CD4-positive, alpha-beta memory T cell (primary cell): ENCODE data around the gene CXCL13. TPM values are rescaled to one million over a fixed set of nuclear protein-coding genes. Genes with fewer than 3 reads are reported as not detected.
A peak's percentile ranks its signal among the peaks of the same experiment; 100 is the strongest.

Experiments
- CTCF ChIA-PET: fragments of 350-600 bp; sonication (Branson Sonifier 250); formaldehyde crosslinking; loops from one replicate; lab custom pipeline; 2021; ENCODE audit warnings: inconsistent platforms; ENCODE audit not compliant: partially characterized antibody; lab: Charles Lee
- POLR2A ChIA-PET: fragments of 350-600 bp; sonication (Branson Sonifier 250); formaldehyde crosslinking; loops from one replicate; lab custom pipeline; 2021; ENCODE audit not compliant: partially characterized antibody; lab: Charles Lee
- DNase-seq, 5 donors: peaks; one replicate each; pipeline versions ENCODE4 v3.0.0 to v3.0.0-alpha.2; 2020 to 2022; ENCODE audit warnings: mixed read lengths in 1 of 5
- H3K27ac ChIP-seq: one replicate; pipeline ENCODE4 v1.7.0; 2013; ENCODE audit warnings: low read depth, low read length
- H3K27me3 ChIP-seq: 2 replicates; pipeline ENCODE4 v1.7.0; 2013; ENCODE audit warnings: mild to moderate bottlenecking, low read length, moderate library complexity; ENCODE audit not compliant: insufficient read depth
- H3K36me3 ChIP-seq: 2 replicates; pipeline ENCODE4 v1.7.0; 2013; ENCODE audit warnings: mild to moderate bottlenecking, low read length, moderate library complexity; ENCODE audit not compliant: insufficient read depth
- H3K4me1 ChIP-seq: 2 replicates; pipeline ENCODE4 v1.7.0; 2013; ENCODE audit warnings: mild to moderate bottlenecking, low read length, moderate library complexity; ENCODE audit not compliant: insufficient read depth
- H3K4me3 ChIP-seq, 2 donors: one replicate each; pipeline ENCODE4 v1.7.0; 2013; ENCODE audit warnings: low read length in 2 of 2, mild to moderate bottlenecking in 1 of 2
- H3K9me3 ChIP-seq, 2 donors: one replicate each; pipeline ENCODE4 v1.7.0; 2013; ENCODE audit warnings: low read length in 2 of 2, control low read depth in 1 of 2; ENCODE audit not compliant: control insufficient read depth in 1 of 2
- H3K27ac Mint-ChIP-seq, 7 donors: one replicate each; pipeline ENCODE4 v1.8.0; 2020 to 2021; ENCODE audit warnings: mixed read lengths in 7 of 7, mild to moderate bottlenecking in 6 of 7, inconsistent platforms in 3 of 7, moderate library complexity in 3 of 7
- H3K27me3 Mint-ChIP-seq, 2 donors: one replicate each; pipeline ENCODE4 v1.8.0; 2020 to 2021; ENCODE audit warnings: mixed read lengths in 2 of 2
- H3K36me3 Mint-ChIP-seq, 2 donors: one replicate each; pipeline ENCODE4 v1.8.0; 2020 to 2021; ENCODE audit warnings: mixed read lengths in 2 of 2, inconsistent platforms in 1 of 2, mild to moderate bottlenecking in 1 of 2
- H3K4me1 Mint-ChIP-seq, 4 donors: one replicate each; pipeline ENCODE4 v1.8.0; 2020 to 2021; ENCODE audit warnings: mixed read lengths in 4 of 4, mild to moderate bottlenecking in 1 of 4
- H3K4me3 Mint-ChIP-seq, 8 donors: one replicate each; pipeline ENCODE4 v1.8.0; 2020 to 2021; ENCODE audit warnings: mixed read lengths in 8 of 8, mild to moderate bottlenecking in 7 of 8, moderate library complexity in 6 of 8, inconsistent platforms in 3 of 8
- H3K9me3 Mint-ChIP-seq, 8 donors: one replicate each; pipeline ENCODE4 v1.8.0; 2020 to 2021; ENCODE audit warnings: mixed read lengths in 8 of 8, mild to moderate bottlenecking in 5 of 8, inconsistent platforms in 3 of 8, moderate library complexity in 1 of 8
- intact Hi-C: fragments of 100-400 bp; cut with micrococcal nuclease; formaldehyde crosslinking; loops from one replicate; pipeline ENCODE4 v1.15.1; 2023
- polyA plus RNA-seq, 2 donors: library from polyadenylated mRNA; unstranded; fragments of 300-500 nt; fragmentation: Illumina TruSeq; gene quantifications; one replicate each; pipeline ENCODE4 v1.2.3, GENCODE V29; 2021
- total RNA-seq, 2 experiments: library from RNA; stranded (reverse); gene quantifications; one replicate each; pipeline ENCODE4 v1.2.3, GENCODE V29; 2021

Gene CXCL13
- total and polyA plus RNA-seq, 4 experiments from 2014 or later, result 0.60 TPM; not detected in 3

GRCh38 chr4:77590482-77590881 lies 15.1 kb upstream of the CXCL13 start:
- H3K4me3 ChIP-seq, result no peak overlapping the region
- no peaks in the 10 kb centered on the region for H3K9me3 ChIP-seq
- intact Hi-C loops, result no loop called here
- no peaks in the 10 kb centered on the region for H3K36me3 ChIP-seq
- no peak overlapping the region for H3K27ac ChIP-seq
- H3K27me3 ChIP-seq, result peaks cover 2% of the 10 kb centered on the region
- no peaks in the 10 kb centered on the region for H3K36me3 Mint-ChIP-seq
- CTCF ChIA-PET, result no interaction called here
- no peak overlapping the region for H3K27ac Mint-ChIP-seq
- no peak overlapping the region for H3K4me3 Mint-ChIP-seq
- peaks cover 24 to 27% (median 25%) of the 10 kb centered on the region in 4 donors for H3K4me1 Mint-ChIP-seq
- DNase-seq, result no peak
- H3K4me1 ChIP-seq, result peaks cover 16% of the 10 kb centered on the region
- H3K27me3 Mint-ChIP-seq, result peaks cover 0 to 9% of the 10 kb centered on the region in 2 donors
- H3K9me3 Mint-ChIP-seq, result no peaks in the 10 kb centered on the region
- POLR2A ChIA-PET, result no interaction called here

GRCh38 chr4:77591532-77591931 lies 14.1 kb upstream of the CXCL13 start:
- H3K4me1 Mint-ChIP-seq, result peaks cover 22 to 23% (median 23%) of the 10 kb centered on the region in 4 donors
- intact Hi-C loops, result no loop called here
- POLR2A ChIA-PET, result no interaction called here
- Histone ChIP-seq H3K4me1 (peaks cover 17% of the 10 kb centered on the region), H3K4me3 (no peak overlapping the region), H3K9me3 (no peaks in the 10 kb centered on the region), H3K36me3 (no peaks in the 10 kb centered on the region), H3K27ac (no peak overlapping the region), H3K27me3 (peaks cover 4% of the 10 kb centered on the region)
- H3K9me3 Mint-ChIP-seq, result no peaks in the 10 kb centered on the region
- H3K27ac Mint-ChIP-seq, result no peak overlapping the region
- H3K27me3 Mint-ChIP-seq, result peaks cover 0 to 8% of the 10 kb centered on the region in 2 donors
- no peaks in the 10 kb centered on the region for H3K36me3 Mint-ChIP-seq
- DNase-seq, result no peak
- CTCF ChIA-PET, result interaction anchor here (0.7 to 2.3 kb wide), 3 partner anchors 10 to 59 kb away, joined by 3 to 15 read pairs (median 3); no protein-coding TSS in a partner anchor
- H3K4me3 Mint-ChIP-seq, result no peak overlapping the region

DNA sequence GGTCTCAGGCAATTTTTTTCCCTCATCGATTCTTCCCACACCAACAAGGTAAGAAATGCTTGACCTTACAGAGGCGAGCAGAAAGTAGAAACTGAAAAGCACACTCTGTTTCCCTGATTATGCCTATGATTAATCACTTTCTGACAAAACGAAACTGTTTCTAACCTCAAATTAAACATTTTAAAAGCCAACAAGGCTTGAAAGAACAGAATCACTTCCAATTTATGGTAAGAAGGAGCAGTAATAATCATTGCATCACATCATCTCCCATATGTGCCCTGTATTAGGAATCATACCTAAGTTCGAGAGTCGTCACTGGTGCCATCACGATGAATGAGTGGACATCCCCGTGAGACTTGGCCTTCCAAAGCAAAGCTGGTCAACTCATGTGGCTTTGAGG lies 12.5 kb upstream of the CXCL13 start:
- Histone ChIP-seq H3K27me3 (peaks cover 4% of the 10 kb centered on the region), H3K4me3 (peak overlapping the region in 1 of 2 donors; percentile 16), H3K4me1 (peaks cover 7% of the 10 kb centered on the region), H3K36me3 (no peaks in the 10 kb centered on the region), H3K9me3 (no peaks in the 10 kb centered on the region), H3K27ac (no peak overlapping the region)
- peaks cover 0 to 4% (median 0%) of the 10 kb centered on the region in 8 donors for H3K9me3 Mint-ChIP-seq
- H3K4me1 Mint-ChIP-seq, result peaks cover 11 to 15% (median 13%) of the 10 kb centered on the region in 4 donors
- intact Hi-C loops, result no loop called here
- POLR2A ChIA-PET, result no interaction called here
- H3K36me3 Mint-ChIP-seq, result no peaks in the 10 kb centered on the region
- DNase-seq, result no peak
- H3K27me3 Mint-ChIP-seq, result peaks cover 0 to 11% of the 10 kb centered on the region in 2 donors
- H3K4me3 Mint-ChIP-seq, result peak overlapping the region; percentile 8 to 68 (median 48)
- peak overlapping the region in 1 of 7 donors; percentile 19 for H3K27ac Mint-ChIP-seq
- CTCF ChIA-PET, result interaction anchor here (1.2 to 2.3 kb wide), 4 partner anchors 8 to 25 kb away, joined by 3 to 15 read pairs (median 4); no protein-coding TSS in a partner anchor

- no peaks in the 10 kb centered on the region for H3K36me3 ChIP-seq
- Mint-ChIP-seq H3K36me3 (no peaks in the 10 kb centered on the region), H3K27ac (no peak overlapping the region), H3K27me3 (peaks cover 2 to 9% of the 10 kb centered on the region in 2 donors), H3K4me1 (peaks cover 11 to 14% (median 13%) of the 10 kb centered on the region in 4 donors), H3K4me3 (peak overlapping the region in 1 of 8 donors; percentile 5), H3K9me3 (peaks cover 0 to 4% (median 0%) of the 10 kb centered on the region in 8 donors)
- H3K4me1 ChIP-seq, result peaks cover 7% of the 10 kb centered on the region
- intact Hi-C loops, result no loop called here
- no peak overlapping the region for H3K4me3 ChIP-seq
- no peaks in the 10 kb centered on the region for H3K9me3 ChIP-seq
- CTCF ChIA-PET, result interaction anchor here (1.2 to 1.8 kb wide), 4 partner anchors 16 to 27 kb away, joined by 3 to 4 read pairs (median 4); no protein-coding TSS in a partner anchor
- H3K27me3 ChIP-seq, result peaks cover 4% of the 10 kb centered on the region
- H3K27ac ChIP-seq, result no peak overlapping the region
- DNase-seq, result no peak
- POLR2A ChIA-PET, result no interaction called here
Measured at GRCh38 chr4:77593993-77594392, 11.6 kb upstream of the CXCL13 start.

DNA sequence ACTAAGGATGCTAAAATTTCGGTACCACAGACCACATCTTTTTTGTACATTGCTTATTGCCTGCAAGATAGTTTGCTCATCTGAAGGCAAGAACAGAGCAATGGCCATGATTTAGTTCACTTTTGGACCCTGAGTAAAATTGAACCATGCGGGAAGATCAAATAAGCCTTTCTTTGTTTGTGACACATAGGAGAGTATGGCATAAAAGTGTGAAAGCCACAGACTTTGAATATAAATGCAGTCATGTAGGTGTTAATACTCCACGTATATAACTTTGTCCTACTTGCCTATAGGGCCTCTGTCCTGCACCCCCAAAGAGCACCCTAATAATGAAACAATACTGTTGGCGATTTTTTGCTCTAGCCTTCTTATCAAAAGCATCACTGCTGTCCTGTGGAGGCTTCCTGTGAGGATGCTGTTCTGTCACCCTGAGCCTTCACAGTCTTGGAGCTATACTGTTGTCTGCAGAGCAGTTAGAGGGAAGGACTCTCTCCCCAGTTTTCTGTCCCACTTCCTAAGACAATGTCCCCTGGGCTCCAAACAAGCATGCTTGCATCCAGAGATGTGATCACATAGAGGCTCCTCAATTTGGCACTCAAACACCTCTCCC lies 10.2 kb upstream of the CXCL13 start:
- Histone ChIP-seq H3K27me3 (peaks cover 4% of the 10 kb centered on the region), H3K4me3 (no peak overlapping the region), H3K27ac (no peak overlapping the region), H3K9me3 (no peaks in the 10 kb centered on the region), H3K36me3 (no peaks in the 10 kb centered on the region), H3K4me1 (peaks cover 7% of the 10 kb centered on the region)
- no peaks in the 10 kb centered on the region for H3K36me3 Mint-ChIP-seq
- no peak for DNase-seq
- POLR2A ChIA-PET, result no interaction called here
- H3K27me3 Mint-ChIP-seq, result peaks cover 5 to 10% of the 10 kb centered on the region in 2 donors
- H3K4me3 Mint-ChIP-seq, result peak overlapping the region in 1 of 8 donors; percentile 4
- peaks cover 11 to 14% (median 13%) of the 10 kb centered on the region in 4 donors for H3K4me1 Mint-ChIP-seq
- peaks cover 0 to 4% (median 0%) of the 10 kb centered on the region in 8 donors for H3K9me3 Mint-ChIP-seq
- intact Hi-C loops, result no loop called here
- H3K27ac Mint-ChIP-seq, result peak overlapping the region in 1 of 7 donors; percentile 11
- CTCF ChIA-PET, result interaction anchor here (2.0 kb wide), 1 partner anchor 10 kb away, joined by 7 read pairs; the partner anchor contains the start of gene CXCL13

DNA sequence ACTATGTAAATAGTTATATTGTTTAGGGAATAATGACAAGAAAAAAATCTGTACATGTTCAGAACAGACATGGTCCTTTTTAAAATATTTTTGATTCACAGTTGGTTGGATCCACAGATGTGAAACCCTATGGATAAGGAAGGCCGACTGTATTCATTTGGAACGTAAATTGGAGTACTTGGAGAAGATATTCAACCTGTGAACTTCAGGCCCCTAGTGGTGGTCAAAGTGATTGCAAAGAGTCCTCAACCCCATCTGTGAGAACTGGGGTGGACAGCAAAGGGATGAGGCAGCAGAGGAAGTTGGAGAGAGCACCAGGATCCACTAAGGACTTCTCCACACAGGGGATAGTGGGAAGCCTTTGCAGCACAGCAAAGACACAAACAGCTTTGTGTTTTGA lies 6.2 kb upstream of the CXCL13 start:
- no peaks in the 10 kb centered on the region for H3K36me3 ChIP-seq
- peaks cover 0 to 6% (median 1%) of the 10 kb centered on the region in 4 donors for H3K4me1 Mint-ChIP-seq
- intact Hi-C loops, result no loop called here
- H3K27me3 ChIP-seq, result peaks cover 4% of the 10 kb centered on the region
- H3K4me3 Mint-ChIP-seq, result no peak overlapping the region
- peaks cover 0 to 4% (median 0%) of the 10 kb centered on the region in 8 donors for H3K9me3 Mint-ChIP-seq
- no peak for DNase-seq
- no peak overlapping the region for H3K27ac ChIP-seq
- H3K27ac Mint-ChIP-seq, result no peak overlapping the region
- no peak overlapping the region for H3K4me3 ChIP-seq
- H3K27me3 Mint-ChIP-seq, result peaks cover 10 to 11% of the 10 kb centered on the region in 2 donors
- H3K36me3 Mint-ChIP-seq, result no peaks in the 10 kb centered on the region
- no peaks in the 10 kb centered on the region for H3K9me3 ChIP-seq
- POLR2A ChIA-PET, result no interaction called here
- CTCF ChIA-PET, result interaction anchor here (0.7 to 5.5 kb wide), 6 partner anchors 13 to 1142 kb away, joined by 3 to 39 read pairs (median 3); no protein-coding TSS in a partner anchor
- peaks cover 7% of the 10 kb centered on the region for H3K4me1 ChIP-seq
